Activated naive CD4-positive, alpha-beta T cell treated with anti-CD3 and anti-CD28 coated beads, Interleukin-2, amount 50 U/mL, for 72 hours (primary cell): ENCODE results near the gene GPRIN2. TPM values are rescaled to one million over a fixed set of nuclear protein-coding genes. Genes with fewer than 3 reads are reported as not detected.
A peak's percentile ranks its signal among the peaks of the same experiment; 100 is the strongest.
"Not testable (repeated sequence)": the region's sequence is repeated elsewhere in the genome, so short reads cannot be mapped to it uniquely, and the experiment has no call there.

Experiments
- ATAC-seq, 2 donors: fragments of 150-1000 bp; cut with Tn5 transposase; 2 replicates each; pipeline ENCODE4 v1.10.0; 2021; ENCODE audit warnings: mild to moderate bottlenecking in 2 of 2, moderate library complexity in 2 of 2
- DNase-seq, 2 donors: peaks; one replicate each; pipeline ENCODE4 v3.0.0; 2021 to 2022; ENCODE audit warnings: low spot score in 2 of 2
- H3K27ac Mint-ChIP-seq, 2 donors: one replicate each; pipeline ENCODE4 v1.8.0; 2022; ENCODE audit warnings: mild to moderate bottlenecking in 2 of 2, mixed read lengths in 2 of 2
- H3K36me3 Mint-ChIP-seq, 2 donors: one replicate each; pipeline ENCODE4 v1.8.0; 2022; ENCODE audit warnings: mixed read lengths in 2 of 2
- H3K9me3 Mint-ChIP-seq, 2 donors: one replicate each; pipeline ENCODE4 v1.8.0; 2022; ENCODE audit warnings: mixed read lengths in 2 of 2
- total RNA-seq, 2 donors: library from RNA; stranded (reverse); gene quantifications; one replicate each; pipeline ENCODE4 v1.2.3, GENCODE V29; 2022

GPRIN2 gene
- total RNA-seq, result not detected

- ATAC-seq (peak in 1 of 2 donors; percentile 54), DNase-seq (peak; percentile 4 to 45)
- Mint-ChIP-seq H3K27ac (no peak within 1 kb of the TSS), H3K36me3 (no peaks in the 10 kb centered on the region), H3K9me3 (no peaks in the 10 kb centered on the region)
Measured at GRCh38 chr10:46556515-46557318, at the start of gene GPRIN2. Gene GPRIN2, minus strand, starts transcription at chr10:46556658. Its CDS starts 5,922 bp downstream, at chr10:46550736.

GRCh38 chr10:46600516-46600915 is 44.1 kb upstream of the GPRIN2 start:
- peak; percentile 64 to 65 for ATAC-seq
- H3K36me3 Mint-ChIP-seq, H3K9me3 Mint-ChIP-seq, H3K27ac Mint-ChIP-seq, DNase-seq: not testable (repeated sequence)

- H3K9me3 Mint-ChIP-seq, DNase-seq, H3K36me3 Mint-ChIP-seq, H3K27ac Mint-ChIP-seq: not testable (repeated sequence)
- ATAC-seq, result peak; percentile 91 to 92
Measured at GRCh38 chr10:46597616-46598246, 41.3 kb upstream of the GPRIN2 start.

- not testable (repeated sequence) for DNase-seq, ATAC-seq, H3K9me3 Mint-ChIP-seq, H3K27ac Mint-ChIP-seq, H3K36me3 Mint-ChIP-seq
Measured at GRCh38 chr10:46596570-46596969, 40.1 kb upstream of the GPRIN2 start.

GRCh38 chr10:46594453-46595063 is 38.1 kb upstream of the GPRIN2 start:
- ATAC-seq, H3K27ac Mint-ChIP-seq, H3K9me3 Mint-ChIP-seq, DNase-seq, H3K36me3 Mint-ChIP-seq: not testable (repeated sequence)

GRCh38 chr10:46593307-46593706 is 36.8 kb upstream of the GPRIN2 start:
- DNase-seq, H3K9me3 Mint-ChIP-seq, ATAC-seq, H3K27ac Mint-ChIP-seq, H3K36me3 Mint-ChIP-seq: not testable (repeated sequence)

GRCh38 chr10:46591053-46591452 is 34.6 kb upstream of the GPRIN2 start:
- not testable (repeated sequence) for ATAC-seq, H3K9me3 Mint-ChIP-seq, DNase-seq, H3K36me3 Mint-ChIP-seq, H3K27ac Mint-ChIP-seq

GRCh38 chr10:46589589-46589988 is 33.1 kb upstream of the GPRIN2 start:
- H3K27ac Mint-ChIP-seq, H3K9me3 Mint-ChIP-seq, DNase-seq, H3K36me3 Mint-ChIP-seq, ATAC-seq: not testable (repeated sequence)

- not testable (repeated sequence) for H3K27ac Mint-ChIP-seq, H3K9me3 Mint-ChIP-seq, H3K36me3 Mint-ChIP-seq, DNase-seq
- ATAC-seq, result peak; percentile 32 to 45
Measured at GRCh38 chr10:46588221-46588620, 31.8 kb upstream of the GPRIN2 start.

- not testable (repeated sequence) for H3K36me3 Mint-ChIP-seq, H3K9me3 Mint-ChIP-seq, DNase-seq, ATAC-seq, H3K27ac Mint-ChIP-seq
Measured at GRCh38 chr10:46587546-46587945, 31.1 kb upstream of the GPRIN2 start.

- DNase-seq, H3K36me3 Mint-ChIP-seq, H3K27ac Mint-ChIP-seq, ATAC-seq, H3K9me3 Mint-ChIP-seq: not testable (repeated sequence)
Measured at GRCh38 chr10:46585246-46585645, 28.8 kb upstream of the GPRIN2 start.

- not testable (repeated sequence) for ATAC-seq, H3K27ac Mint-ChIP-seq, DNase-seq, H3K9me3 Mint-ChIP-seq, H3K36me3 Mint-ChIP-seq
Measured at GRCh38 chr10:46584196-46584595, 27.7 kb upstream of the GPRIN2 start.

- H3K9me3 Mint-ChIP-seq, ATAC-seq, DNase-seq, H3K27ac Mint-ChIP-seq, H3K36me3 Mint-ChIP-seq: not testable (repeated sequence)
Measured at GRCh38 chr10:46582568-46582967, 26.1 kb upstream of the GPRIN2 start.

- H3K36me3 Mint-ChIP-seq, DNase-seq, H3K27ac Mint-ChIP-seq, H3K9me3 Mint-ChIP-seq, ATAC-seq: not testable (repeated sequence)
Measured at GRCh38 chr10:46581997-46582396, 25.5 kb upstream of the GPRIN2 start.

- H3K27ac Mint-ChIP-seq, H3K9me3 Mint-ChIP-seq, H3K36me3 Mint-ChIP-seq, ATAC-seq, DNase-seq: not testable (repeated sequence)
Measured at GRCh38 chr10:46579378-46579777, 22.9 kb upstream of the GPRIN2 start.

- H3K9me3 Mint-ChIP-seq, DNase-seq, H3K36me3 Mint-ChIP-seq, H3K27ac Mint-ChIP-seq: not testable (repeated sequence)
- peak in 1 of 2 donors; percentile 30 for ATAC-seq
Measured at GRCh38 chr10:46578474-46579178, 22.2 kb upstream of the GPRIN2 start, which contains the start of gene SYT15. Gene SYT15, plus strand, starts transcription at chr10:46579128. Its CDS starts 41 bp downstream, at chr10:46579169.
